Osteoblast (primary cell): Measurements from ENCODE around the gene NRDE2. TPM values are rescaled to one million over a fixed set of nuclear protein-coding genes. Genes with fewer than 3 reads are reported as not detected.

ENCODE experiments used
- DNase-seq: peaks from one replicate; pipeline ENCODE4 v3.0.0; 2011; ENCODE audit warnings: low spot score, mixed read lengths; ENCODE audit not compliant: insufficient read length; ENCODE audit errors: missing footprints
- H2AFZ ChIP-seq: 2 replicates; pipeline ENCODE4 v1.6.0; 2011; ENCODE audit warnings: mild to moderate bottlenecking, low read length
- H3K27ac ChIP-seq: 2 replicates; pipeline ENCODE4 v1.5.1; 2011; ENCODE audit warnings: mild to moderate bottlenecking, low read depth, low read length, moderate library complexity
- H3K27me3 ChIP-seq: 2 replicates; pipeline ENCODE4 v1.6.0; 2012; ENCODE audit warnings: mild to moderate bottlenecking, control low read depth, inconsistent platforms, low read length, moderate library complexity; ENCODE audit not compliant: insufficient read depth
- H3K36me3 ChIP-seq: 2 replicates; pipeline ENCODE4 v1.5.1; 2011; ENCODE audit warnings: mild to moderate bottlenecking, low read length, control low read depth, moderate library complexity; ENCODE audit not compliant: insufficient read depth
- H3K4me1 ChIP-seq: 2 replicates; pipeline ENCODE4 v1.5.1; 2011; ENCODE audit warnings: mild to moderate bottlenecking, low read length, control low read depth, moderate library complexity; ENCODE audit not compliant: insufficient read depth
- H3K4me2 ChIP-seq: 2 replicates; pipeline ENCODE4 v1.6.0; 2011; ENCODE audit warnings: mild to moderate bottlenecking, low read length; ENCODE audit not compliant: insufficient read depth
- H3K4me3 ChIP-seq: fragments of 200-600 bp; sonication (generic); 3 replicates; pipeline ENCODE4 v1.5.1; 2012; ENCODE audit warnings: mild to moderate bottlenecking, low read length, inconsistent platforms; ENCODE audit not compliant: insufficient read depth
- H3K79me2 ChIP-seq: 2 replicates; pipeline ENCODE4 v1.6.0; 2012; ENCODE audit warnings: mild to moderate bottlenecking, low read length, control low read depth, inconsistent platforms; ENCODE audit not compliant: insufficient read depth
- H3K9me3 ChIP-seq: 2 replicates; pipeline ENCODE4 v1.5.1; 2011; ENCODE audit warnings: low read depth, low read length, control low read depth
- H4K20me1 ChIP-seq: 2 replicates; pipeline ENCODE4 v1.6.0; 2012; ENCODE audit warnings: mild to moderate bottlenecking, low read length, control low read depth; ENCODE audit not compliant: insufficient read depth
- total RNA-seq: library from RNA; depleted of rRNA; stranded (reverse); fragments of >200 nt; gene quantifications from 2 replicates; pipeline ENCODE4 v1.2.3, GENCODE V29; 2012
- TF ChIP-seq, protein P1 (sequence below): IDR thresholded peaks from 2 replicates; pipeline ENCODE4 v1.5.1; 2011; ENCODE audit warnings: mild to moderate bottlenecking, low read depth, low read length, moderate library complexity; ENCODE audit errors: extremely low read depth

The NRDE2 gene
- total RNA-seq, 1 donor, result 11.2 TPM

DNA sequence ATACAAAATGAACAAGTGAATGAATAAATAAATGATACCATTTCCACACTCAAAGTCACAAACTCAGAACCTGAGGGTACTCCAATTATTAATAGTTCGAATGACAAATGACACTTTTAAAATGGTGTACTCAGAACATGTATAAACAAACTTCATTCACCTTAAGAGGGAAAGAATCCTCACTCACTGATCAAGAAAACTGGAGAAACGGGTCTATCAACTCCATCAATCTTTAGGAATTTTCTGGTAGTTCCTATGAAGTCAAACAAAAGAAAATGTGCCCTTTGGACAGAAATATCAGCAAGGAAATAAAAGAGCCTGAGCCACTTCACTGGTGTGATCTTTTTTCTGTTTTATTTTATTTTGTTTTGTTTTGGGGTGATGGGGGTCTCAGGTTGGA is 5.2 kb upstream of the NRDE2 start:
- Histone ChIP-seq H3K4me3 (no peak overlapping the region), H3K36me3 (no peaks in the 10 kb centered on the region), H3K9me3 (no peaks in the 10 kb centered on the region), H3K27ac (no peak overlapping the region), H4K20me1 (no peaks in the 10 kb centered on the region), H2AFZ (no peak overlapping the region), H3K4me2 (no peak overlapping the region), H3K27me3 (peaks cover 42% of the 10 kb centered on the region), H3K4me1 (peaks cover 4% of the 10 kb centered on the region), H3K79me2 (no peaks in the 10 kb centered on the region)
- TF ChIP-seq, protein P1, sequence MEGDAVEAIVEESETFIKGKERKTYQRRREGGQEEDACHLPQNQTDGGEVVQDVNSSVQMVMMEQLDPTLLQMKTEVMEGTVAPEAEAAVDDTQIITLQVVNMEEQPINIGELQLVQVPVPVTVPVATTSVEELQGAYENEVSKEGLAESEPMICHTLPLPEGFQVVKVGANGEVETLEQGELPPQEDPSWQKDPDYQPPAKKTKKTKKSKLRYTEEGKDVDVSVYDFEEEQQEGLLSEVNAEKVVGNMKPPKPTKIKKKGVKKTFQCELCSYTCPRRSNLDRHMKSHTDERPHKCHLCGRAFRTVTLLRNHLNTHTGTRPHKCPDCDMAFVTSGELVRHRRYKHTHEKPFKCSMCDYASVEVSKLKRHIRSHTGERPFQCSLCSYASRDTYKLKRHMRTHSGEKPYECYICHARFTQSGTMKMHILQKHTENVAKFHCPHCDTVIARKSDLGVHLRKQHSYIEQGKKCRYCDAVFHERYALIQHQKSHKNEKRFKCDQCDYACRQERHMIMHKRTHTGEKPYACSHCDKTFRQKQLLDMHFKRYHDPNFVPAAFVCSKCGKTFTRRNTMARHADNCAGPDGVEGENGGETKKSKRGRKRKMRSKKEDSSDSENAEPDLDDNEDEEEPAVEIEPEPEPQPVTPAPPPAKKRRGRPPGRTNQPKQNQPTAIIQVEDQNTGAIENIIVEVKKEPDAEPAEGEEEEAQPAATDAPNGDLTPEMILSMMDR, result no peak
- DNase-seq, result no peak

DNA sequence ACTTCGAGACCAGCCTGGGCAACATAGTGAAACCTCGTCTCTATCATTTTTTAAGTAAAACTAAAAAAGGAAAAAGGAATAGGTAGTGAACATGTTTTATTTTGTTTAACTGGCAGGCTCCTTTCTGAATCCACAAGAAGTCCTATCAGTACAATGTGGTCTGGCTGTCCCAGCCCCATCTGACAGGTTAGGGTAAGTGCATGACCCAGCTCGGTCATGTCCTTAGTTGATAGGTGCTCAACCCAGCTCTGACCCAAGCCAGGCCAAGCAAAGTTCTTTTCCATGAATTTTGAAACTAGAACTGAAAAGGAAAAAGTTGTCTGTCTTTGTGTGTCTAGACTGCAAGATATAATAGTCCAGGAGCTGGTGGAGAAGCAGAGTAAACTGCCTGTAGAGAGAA is 4.7 kb upstream of the NRDE2 start:
- H3K9me3 ChIP-seq, result no peaks in the 10 kb centered on the region
- H3K4me3 ChIP-seq, result no peak overlapping the region
- TF ChIP-seq, protein P1, result no peak
- H2AFZ ChIP-seq, result no peak overlapping the region
- no peak overlapping the region for H3K27ac ChIP-seq
- no peaks in the 10 kb centered on the region for H4K20me1 ChIP-seq
- H3K36me3 ChIP-seq, result no peaks in the 10 kb centered on the region
- DNase-seq, result no peak
- no peak overlapping the region for H3K4me2 ChIP-seq
- peaks cover 2% of the 10 kb centered on the region for H3K79me2 ChIP-seq
- peaks cover 42% of the 10 kb centered on the region for H3K27me3 ChIP-seq
- H3K4me1 ChIP-seq, result peaks cover 4% of the 10 kb centered on the region

DNA sequence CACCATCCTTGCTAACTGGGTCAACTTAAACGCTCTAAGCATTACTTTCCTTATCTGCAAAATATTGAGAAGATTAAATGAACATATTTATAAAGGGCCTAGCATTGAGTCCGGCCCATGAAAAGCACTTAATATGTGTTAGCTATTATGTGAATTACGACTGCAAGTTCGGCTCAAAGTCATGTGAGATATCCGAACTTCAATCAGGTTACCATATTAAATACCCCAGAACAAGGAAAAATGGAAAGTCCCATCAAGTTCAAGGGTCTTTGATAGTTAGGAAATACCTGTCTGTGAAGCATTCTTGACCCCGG is 487 bp upstream of the NRDE2 start:
- TF ChIP-seq, protein P1, result no peak
- Histone ChIP-seq H3K27ac (peak overlapping the region; percentile 74), H3K36me3 (no peaks in the 10 kb centered on the region), H3K4me1 (peaks cover 12% of the 10 kb centered on the region), H3K4me2 (peak overlapping the region; percentile 94), H3K79me2 (peaks cover 32% of the 10 kb centered on the region), H4K20me1 (no peaks in the 10 kb centered on the region), H2AFZ (peak overlapping the region; percentile 83), H3K9me3 (no peaks in the 10 kb centered on the region), H3K4me3 (peak overlapping the region; percentile 89), H3K27me3 (peaks cover 27% of the 10 kb centered on the region)
- no peak for DNase-seq

DNA sequence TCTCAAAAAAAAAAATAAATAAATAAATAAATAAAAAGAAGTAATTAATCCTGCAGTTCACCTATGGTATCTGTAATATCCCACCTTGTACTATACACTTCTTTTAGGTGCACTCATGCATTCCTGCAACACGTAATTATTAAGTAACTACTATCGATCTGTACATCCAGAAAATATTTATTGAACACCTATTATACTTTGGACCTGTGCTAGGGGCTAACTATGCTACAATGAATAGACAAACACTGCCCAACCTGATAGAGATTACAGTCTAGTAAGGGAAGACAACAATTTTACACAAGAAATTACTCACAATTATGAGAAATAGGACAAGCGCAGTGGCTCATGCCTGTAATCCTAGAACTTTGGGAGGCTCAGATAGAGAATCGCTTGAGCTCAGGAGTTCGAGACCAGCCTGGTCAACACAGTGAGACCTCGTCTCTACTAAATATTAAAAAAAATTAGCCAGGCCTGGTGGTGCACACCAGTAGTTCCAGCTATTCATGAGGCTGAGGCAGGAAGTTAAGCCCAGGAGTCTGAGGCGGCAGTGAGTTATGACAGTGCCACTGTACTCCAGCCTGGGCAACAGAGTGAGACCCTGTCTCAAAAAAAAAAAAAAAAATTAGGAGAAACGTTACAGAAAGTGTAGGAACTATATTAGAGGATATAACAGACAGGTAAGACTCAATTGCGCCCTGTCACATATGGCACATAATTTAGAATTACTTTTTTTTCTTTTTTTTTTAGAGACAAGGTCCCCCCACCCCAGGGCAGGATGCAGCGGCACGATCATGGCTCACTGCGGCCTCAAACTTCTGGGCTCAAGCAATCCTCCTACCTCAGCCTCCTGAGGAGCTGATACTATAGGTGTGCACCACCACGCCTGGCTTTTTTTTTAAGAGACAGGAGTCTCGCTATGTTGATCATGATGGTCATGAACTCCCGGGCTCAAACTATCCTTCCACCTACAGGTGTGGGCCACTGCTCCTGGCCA is 1.2 kb downstream of the NRDE2 start:
- no peak for DNase-seq
- Histone ChIP-seq H3K27me3 (peaks cover 12% of the 10 kb centered on the region), H3K4me2 (peak overlapping the region; percentile 94), H2AFZ (no peak overlapping the region), H3K9me3 (no peaks in the 10 kb centered on the region), H3K4me3 (peak overlapping the region; percentile 89), H4K20me1 (no peaks in the 10 kb centered on the region), H3K79me2 (peaks cover 44% of the 10 kb centered on the region), H3K4me1 (peaks cover 12% of the 10 kb centered on the region), H3K27ac (peak overlapping the region; percentile 88), H3K36me3 (no peaks in the 10 kb centered on the region)
- TF ChIP-seq, protein P1, result no peak
